ENCODE data around the gene SERAC1. TPM values are rescaled to one million over a fixed set of nuclear protein-coding genes. Genes with fewer than 3 reads are reported as not detected.
A peak's percentile ranks its signal among the peaks of the same experiment; 100 is the strongest.

SERAC1 gene
- total and polyA plus RNA-seq, 2 of the 4 experiments (the other 2 are of a cell fraction), result 7.7 to 15.6 TPM

- Histone ChIP-seq H3K4me3 (ENCODE audit: insufficient read depth, low read depth, low read length) (no peak overlapping the region), H4K8ac (ENCODE audit: low read depth in 2 of 2, low read length in 2 of 2) (peak overlapping the region in 1 of 2 experiments; percentile 9; a peak in 1 of 4 replicates), H2AFZ (replicated peaks; ENCODE audit: low read length, poor library complexity) (no peak overlapping the region), H3K56ac (ENCODE audit: extremely low read depth, insufficient read depth, low read length) (no peak overlapping the region), H2BK5ac (ENCODE audit: low read depth, low read length, poor library complexity, severe bottlenecking) (no peak overlapping the region), H3K9me1 (ENCODE audit: insufficient read depth, low read length) (no peaks in the 10 kb centered on the region), H2BK20ac (ENCODE audit: low read depth, low read length) (no peak overlapping the region), H2BK15ac (ENCODE audit: low read depth, low read length) (no peak overlapping the region), H3K27ac (ENCODE audit: insufficient read depth, low read length) (no peak overlapping the region; the same call in 1 of the 2 replicates), H2AK5ac (ENCODE audit: low read depth, low read length) (no peak overlapping the region), H3K23ac (ENCODE audit: low read depth, low read length) (no peak overlapping the region), H3K18ac (ENCODE audit: low read depth, low read length) (no peak overlapping the region), H3K9ac (ENCODE audit: low read depth, low read length) (no peak overlapping the region), H3K4me1 (ENCODE audit: control insufficient read depth, insufficient read depth, low read length) (no peaks in the 10 kb centered on the region), H3K79me1 (ENCODE audit: low read depth in 1 of 2, low read length in 2 of 2) (no peaks in the 10 kb centered on the region), H3K4ac (ENCODE audit: low read depth, low read length) (no peak overlapping the region), H2AK9ac (replicated peaks; ENCODE audit: low read depth, low read length, poor library complexity) (no peak overlapping the region), H3K27me3 (ENCODE audit: control insufficient read depth, insufficient read depth, low read length) (no peaks in the 10 kb centered on the region), H4K91ac (ENCODE audit: insufficient read depth, low read depth, low read length) (no peak overlapping the region), H3K9me3 (ENCODE audit: control insufficient read depth, insufficient read depth, low read length) (no peaks in the 10 kb centered on the region), H3K14ac (replicated peaks; ENCODE audit: low read depth, low read length) (no peak overlapping the region), H3K4me2 (ENCODE audit: low read depth, low read length) (no peak overlapping the region), H2BK120ac (ENCODE audit: low read depth, low read length) (no peak overlapping the region), H4K5ac (ENCODE audit: low read depth, low read length) (no peak overlapping the region), H4K20me1 (ENCODE audit: insufficient read depth, low read length) (no peaks in the 10 kb centered on the region), H3K36me3 (ENCODE audit: control insufficient read depth, insufficient read depth, low read length) (peaks cover 10% of the 10 kb centered on the region)
- DNase-seq (peak; percentile 18), ATAC-seq (ENCODE audit: low read depth) (no peak)
- ChIA-PET CTCF (no interaction called here), POLR2A (ENCODE audit: unreplicated experiment) (no interaction called here)
- intact Hi-C loops (cut with micrococcal nuclease) (no loop called here), in situ Hi-C loops (cut with MboI; ENCODE audit: low sequenced_read_pairs) (no loop called here), dilution Hi-C loops (cut with HindIII; ENCODE audit: low sequenced_read_pairs, unreplicated experiment) (no loop called here)
- BruUV-seq (replicated peaks), result no TSS peak
- WGBS, 2 experiments (ENCODE audit: extremely low coverage in 2 of 2, insufficient read length in 1 of 2), result no CpG with 5 or more reads among the region's 2 CpGs
- no peak for TF ChIP-seq POLR2A (IDR thresholded peaks at IDR 0.05; ENCODE audit: low read depth, low read length)
- TF ChIP-seq ELK1 (IDR thresholded peaks at IDR 0.05; ENCODE audit: borderline replicate concordance, low read depth, low read length), result no peak
- TF ChIP-seq CEBPB (IDR thresholded peaks at IDR 0.05; ENCODE audit: low read depth, low read length), result peak; percentile 79
Measured at GRCh38 chr6:158109748-158110147, 58.3 kb downstream of the SERAC1 start.

Data from IMR-90 (cell line).